EH (cell line): Measurements from ENCODE around the gene ZNF205.
"Not testable (repeated sequence)": the region's sequence is repeated elsewhere in the genome, so short reads cannot be mapped to it uniquely, and the experiment has no call there.

Experiments used
- DNase-seq: peaks from one replicate; pipeline ENCODE4 v3.0.0-alpha.2; 2015; ENCODE audit warnings: low read depth

Gene ZNF205

GRCh38 chr16:3112058-3112880 lies at the start of gene ZNF205:
Gene ZNF205 (plus strand): TSS chr16:3112586. CDS start chr16:3113431, 845 bp downstream.
- DNase-seq = peak; percentile 71

GRCh38 chr16:3063625-3064386 lies 48.6 kb upstream of the ZNF205 start:
- DNase-seq = no peak

GRCh38 chr16:3065069-3065741 lies 47.2 kb upstream of the ZNF205 start, which contains the start of gene IL32:
Gene IL32 (plus strand): TSS chr16:3065640. CDS start chr16:3065812, 172 bp downstream.
- peak; percentile 80 for DNase-seq

GRCh38 chr16:3065742-3066439 lies 46.5 kb upstream of the ZNF205 start:
- no peak for DNase-seq

GRCh38 chr16:3066440-3066748 lies 46.0 kb upstream of the ZNF205 start:
- DNase-seq = no peak

GRCh38 chr16:3068487-3068886 lies 43.9 kb upstream of the ZNF205 start:
- no peak for DNase-seq

- DNase-seq = not testable (repeated sequence)
Measured at GRCh38 chr16:3069146-3069545, 43.2 kb upstream of the ZNF205 start.

- DNase-seq = no peak
Measured at GRCh38 chr16:3070608-3071111, 41.7 kb upstream of the ZNF205 start.

GRCh38 chr16:3071655-3072054 lies 40.7 kb upstream of the ZNF205 start:
- DNase-seq = no peak

GRCh38 chr16:3072148-3072547 lies 40.2 kb upstream of the ZNF205 start:
- DNase-seq = not testable (repeated sequence)

GRCh38 chr16:3072576-3073263 lies 39.7 kb upstream of the ZNF205 start:
- DNase-seq = not testable (repeated sequence)

GRCh38 chr16:3073448-3073847 lies 38.9 kb upstream of the ZNF205 start:
- DNase-seq = no peak

GRCh38 chr16:3074860-3075522 lies 37.4 kb upstream of the ZNF205 start:
- DNase-seq = no peak

- DNase-seq = no peak
Measured at GRCh38 chr16:3075523-3075915, 36.9 kb upstream of the ZNF205 start.

GRCh38 chr16:3075946-3076345 lies 36.4 kb upstream of the ZNF205 start:
- DNase-seq = not testable (repeated sequence)

GRCh38 chr16:3076577-3076976 lies 35.8 kb upstream of the ZNF205 start:
- no peak for DNase-seq

- no peak for DNase-seq
Measured at GRCh38 chr16:3080024-3080423, 32.4 kb upstream of the ZNF205 start.

- not testable (repeated sequence) for DNase-seq
Measured at GRCh38 chr16:3081957-3082356, 30.4 kb upstream of the ZNF205 start.

GRCh38 chr16:3083408-3083807 lies 29.0 kb upstream of the ZNF205 start:
- DNase-seq = not testable (repeated sequence)

- no peak for DNase-seq
Measured at GRCh38 chr16:3084491-3084890, 27.9 kb upstream of the ZNF205 start.
